Stimulated activated CD4-positive, alpha-beta T cell treated with anti-CD3 and anti-CD28 coated beads, Interleukin-15, amount 100 ng/mL, for 24 hours (primary cell): ENCODE measurements around the gene ULK4.

Experiments used
- DNase-seq: peaks from one replicate; pipeline ENCODE4 v3.0.0-alpha.2; 2020

ULK4 gene

GRCh38 chr3:41202075-41202833 lies 759.6 kb downstream of the ULK4 start:
- DNase-seq, result no peak

- peak; percentile 24 for DNase-seq
These were observed 761.3 kb downstream of the ULK4 start for GRCh38 chr3:41200669-41201021.

GRCh38 chr3:41199866-41200668 lies 761.8 kb downstream of the ULK4 start:
- peak; percentile 56 for DNase-seq

GRCh38 chr3:41198950-41199865 lies 762.7 kb downstream of the ULK4 start, which contains the start of gene CTNNB1:
Gene CTNNB1 (plus strand): TSS chr3:41199505. CDS start chr3:41224069, 24,564 bp downstream.
- peak; percentile 91 for DNase-seq

GRCh38 chr3:41198526-41198925 lies 763.4 kb downstream of the ULK4 start:
- DNase-seq, result peak; percentile 36

GRCh38 chr3:41198046-41198445 lies 763.9 kb downstream of the ULK4 start:
- DNase-seq, result no peak
